Measurements from ENCODE around the gene ZNF280C.

GRCh38 chrX:130165181-130165702 lies 103.5 kb downstream of the ZNF280C start:
- TF ChIP-seq, protein P1, sequence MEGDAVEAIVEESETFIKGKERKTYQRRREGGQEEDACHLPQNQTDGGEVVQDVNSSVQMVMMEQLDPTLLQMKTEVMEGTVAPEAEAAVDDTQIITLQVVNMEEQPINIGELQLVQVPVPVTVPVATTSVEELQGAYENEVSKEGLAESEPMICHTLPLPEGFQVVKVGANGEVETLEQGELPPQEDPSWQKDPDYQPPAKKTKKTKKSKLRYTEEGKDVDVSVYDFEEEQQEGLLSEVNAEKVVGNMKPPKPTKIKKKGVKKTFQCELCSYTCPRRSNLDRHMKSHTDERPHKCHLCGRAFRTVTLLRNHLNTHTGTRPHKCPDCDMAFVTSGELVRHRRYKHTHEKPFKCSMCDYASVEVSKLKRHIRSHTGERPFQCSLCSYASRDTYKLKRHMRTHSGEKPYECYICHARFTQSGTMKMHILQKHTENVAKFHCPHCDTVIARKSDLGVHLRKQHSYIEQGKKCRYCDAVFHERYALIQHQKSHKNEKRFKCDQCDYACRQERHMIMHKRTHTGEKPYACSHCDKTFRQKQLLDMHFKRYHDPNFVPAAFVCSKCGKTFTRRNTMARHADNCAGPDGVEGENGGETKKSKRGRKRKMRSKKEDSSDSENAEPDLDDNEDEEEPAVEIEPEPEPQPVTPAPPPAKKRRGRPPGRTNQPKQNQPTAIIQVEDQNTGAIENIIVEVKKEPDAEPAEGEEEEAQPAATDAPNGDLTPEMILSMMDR (IDR thresholded peaks at IDR 0.05; ENCODE audit: low read length) = no peak
- TF ChIP-seq EZH2 (IDR thresholded peaks at IDR 0.05; ENCODE audit: borderline replicate concordance, low read length) = no peak
